Heart left ventricle (tissue), 13 donors: ENCODE data around the gene IL1A.

Source experiments
- POLR2A ChIP-seq, 2 donors: fragments of 450-650 bp; IDR thresholded peaks; one replicate each; pipeline ENCODE4 v1.6.1; 2017; ENCODE audit warnings: antibody characterized with exemption in 2 of 2, mild to moderate bottlenecking in 2 of 2, moderate library complexity in 2 of 2
- TF ChIP-seq, protein P1 (sequence below), 12 donors: fragments of 200-600 bp; sonication (generic) in 4 of 12; IDR thresholded peaks; one replicate each; pipeline versions ENCODE4 v1.5.0 to v1.8.0; 2018 to 2022; ENCODE audit warnings: antibody characterized with exemption in 12 of 12, mild to moderate bottlenecking in 5 of 12
- donor health status: ischemic (EF 13 %, LVEDD 7.1; RV severe dilation, severe dysfunction).
- donor health status: DM: no; HTN: yes; CAD: no.
- donor health status: DM: no; HTN: no; CAD: no.
- donor health status: ischemic (EF 25% LVEDD 6.9; RV normal size, moderate dysfunction).
- donor health status: ischemic (EF 25% LVEDD 5.7; RV mildly dilated, moderate dysfunction).
- donor health status: ischemic (EF 35%, LVEDD 5.7; RV mildly dilated, moderate dysfunction).
- donor health status: nonischemic (EF 11% LVEDD 7.7; RV severe dilation, severe dysfunction).
- donor health status: DM: yes; HTN: yes; CAD: no.
- donor health status: PGD.
- donor health status: ischemic (EF 29% LVEDD 5.4; RV normal size, mild dysfunction).
- donor health status: nonischemic (EF 23%, LVEDD 6.1; RV moderate dilation, normal function).

DNA sequence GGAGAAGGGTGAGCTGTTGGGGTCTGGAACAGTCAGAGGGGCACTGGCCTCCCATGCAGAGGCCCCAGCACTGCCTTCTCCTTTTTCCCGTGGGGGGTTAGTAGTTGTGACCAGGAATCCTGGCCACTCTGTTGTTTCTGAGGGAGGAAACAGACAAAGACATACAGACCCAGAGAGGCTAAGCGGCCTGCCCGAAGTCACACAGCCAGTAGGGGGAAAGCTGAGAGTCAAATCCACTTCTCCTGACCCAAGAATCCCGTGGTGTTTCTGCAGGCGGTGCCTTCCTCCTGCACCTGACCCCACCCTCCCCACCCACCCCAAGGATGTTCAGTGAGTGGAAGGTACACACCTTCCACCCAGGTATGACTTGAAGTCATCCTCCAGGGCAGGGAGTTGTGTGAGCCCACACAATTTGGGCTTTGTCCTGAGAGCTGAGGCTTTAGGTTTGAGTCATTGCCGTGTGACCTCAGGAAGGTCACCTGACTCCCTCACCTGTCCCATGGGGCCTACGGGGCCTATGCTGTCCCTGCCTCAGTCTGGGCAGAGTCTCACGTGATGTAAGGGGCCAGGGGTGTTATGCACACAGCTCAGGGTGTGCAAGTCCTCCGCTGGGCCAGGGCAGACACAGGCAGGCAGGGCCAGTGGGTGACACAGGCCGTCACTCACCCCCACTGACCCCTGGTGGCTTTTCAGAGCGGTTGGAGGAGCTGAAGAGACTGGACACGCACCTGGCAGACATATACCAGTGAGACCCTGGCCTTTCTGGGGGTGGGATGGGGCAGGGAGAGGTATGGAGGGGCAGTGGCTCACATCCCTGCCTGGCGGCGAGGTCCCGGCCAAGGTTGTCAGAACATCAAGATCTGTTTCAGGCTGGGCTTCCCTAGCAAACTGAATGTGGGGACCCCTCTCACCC, 58.5 kb downstream of the IL1A start:
- TF ChIP-seq, protein P1, sequence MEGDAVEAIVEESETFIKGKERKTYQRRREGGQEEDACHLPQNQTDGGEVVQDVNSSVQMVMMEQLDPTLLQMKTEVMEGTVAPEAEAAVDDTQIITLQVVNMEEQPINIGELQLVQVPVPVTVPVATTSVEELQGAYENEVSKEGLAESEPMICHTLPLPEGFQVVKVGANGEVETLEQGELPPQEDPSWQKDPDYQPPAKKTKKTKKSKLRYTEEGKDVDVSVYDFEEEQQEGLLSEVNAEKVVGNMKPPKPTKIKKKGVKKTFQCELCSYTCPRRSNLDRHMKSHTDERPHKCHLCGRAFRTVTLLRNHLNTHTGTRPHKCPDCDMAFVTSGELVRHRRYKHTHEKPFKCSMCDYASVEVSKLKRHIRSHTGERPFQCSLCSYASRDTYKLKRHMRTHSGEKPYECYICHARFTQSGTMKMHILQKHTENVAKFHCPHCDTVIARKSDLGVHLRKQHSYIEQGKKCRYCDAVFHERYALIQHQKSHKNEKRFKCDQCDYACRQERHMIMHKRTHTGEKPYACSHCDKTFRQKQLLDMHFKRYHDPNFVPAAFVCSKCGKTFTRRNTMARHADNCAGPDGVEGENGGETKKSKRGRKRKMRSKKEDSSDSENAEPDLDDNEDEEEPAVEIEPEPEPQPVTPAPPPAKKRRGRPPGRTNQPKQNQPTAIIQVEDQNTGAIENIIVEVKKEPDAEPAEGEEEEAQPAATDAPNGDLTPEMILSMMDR (IDR thresholded peaks at IDR 0.05): no peak
- TF ChIP-seq POLR2A (IDR thresholded peaks at IDR 0.05): no peak
